Measurements from ENCODE around the gene AHSG. TPM values are rescaled to one million over a fixed set of nuclear protein-coding genes. Genes with fewer than 3 reads are reported as not detected.

The AHSG gene
- total and polyA plus RNA-seq, 2 donors (not counting 1 experiment from before 2014, with no cell fraction given) = not detected

- no peaks in the 10 kb centered on the region for H3K27me3 ChIP-seq (replicated peaks in 1 of 4; ENCODE audit: control extremely low read depth in 1 of 4, control insufficient read depth in 3 of 4, insufficient read depth in 4 of 4, low read length in 3 of 4)
- H3K27ac ChIP-seq (ENCODE audit: low read length in 2 of 2) = no peak overlapping the region
- H3K4me1 ChIP-seq (ENCODE audit: control insufficient read depth in 2 of 2, insufficient read depth in 2 of 2, low read length in 2 of 2) = no peaks in the 10 kb centered on the region
- peaks cover 9% of the 10 kb centered on the region for H3K27me3 Mint-ChIP-seq
- CTCF ChIA-PET = interaction anchor here (0.7 to 4.0 kb wide), 2 partner anchors 18 to 280 kb away, joined by 3 to 24 read pairs; no protein-coding TSS in a partner anchor
- no peak overlapping the region for H3K4me3 Mint-ChIP-seq
- no peaks in the 10 kb centered on the region for H4K20me1 ChIP-seq (ENCODE audit: control insufficient read depth, insufficient read depth, low read length, poor library complexity, severe bottlenecking)
- H3K27ac Mint-ChIP-seq = no peak overlapping the region
- intact Hi-C loops (cut with micrococcal nuclease) = no loop called here
- 88% methylated on average over 5 of the region's 11 CpGs for WGBS (ENCODE audit: insufficient coverage)
- POLR2A ChIA-PET = no interaction called here
- ATAC-seq (ENCODE audit: low read depth) (no peak), DNase-seq (no peak)
- no peaks in the 10 kb centered on the region for H3K9me3 Mint-ChIP-seq (ENCODE audit: insufficient read depth)
- H3K9me3 ChIP-seq (ENCODE audit: control extremely low read depth in 1 of 3, control insufficient read depth in 2 of 3, insufficient read depth in 1 of 3, low read length in 2 of 3) = no peaks in the 10 kb centered on the region
- no peaks in the 10 kb centered on the region for H3K36me3 ChIP-seq (replicated peaks in 1 of 2; ENCODE audit: control extremely low read depth in 1 of 2, control insufficient read depth in 1 of 2, extremely low read depth in 1 of 2, insufficient read depth in 2 of 2, low read length in 1 of 2)
- no peak overlapping the region for H3K4me2 ChIP-seq (replicated peaks; ENCODE audit: low read depth, low read length, poor library complexity, severe bottlenecking)
- no peak overlapping the region for H2AFZ ChIP-seq (ENCODE audit: insufficient read depth, low read depth, low read length, poor library complexity, severe bottlenecking)
- TF ChIP-seq CTCF (IDR thresholded peaks at IDR 0.05) = no peak
- TF ChIP-seq EZH2 (IDR thresholded peaks at IDR 0.05; ENCODE audit: borderline replicate concordance, insufficient read depth, low read depth, low read length, poor library complexity, severe bottlenecking) = no peak
- H3K4me1 Mint-ChIP-seq = no peaks in the 10 kb centered on the region
- no peaks in the 10 kb centered on the region for H3K79me2 ChIP-seq (ENCODE audit: control insufficient read depth, insufficient read depth, low read length)
- H3K9ac ChIP-seq (ENCODE audit: low read length) = no peak overlapping the region
- no peak overlapping the region for H3K4me3 ChIP-seq (ENCODE audit: control extremely low read depth in 1 of 5, extremely low read depth in 1 of 5, insufficient read depth in 1 of 5, low read depth in 2 of 5, low read length in 4 of 5)
Observed at GRCh38 chr3:186598108-186598784, 14.6 kb upstream of the AHSG start.

GRCh38 chr3:186598794-186599141, 14.1 kb upstream of the AHSG start:
- H3K27ac Mint-ChIP-seq = no peak overlapping the region
- Histone ChIP-seq H3K27me3 (replicated peaks in 1 of 4; ENCODE audit: control extremely low read depth in 1 of 4, control insufficient read depth in 3 of 4, insufficient read depth in 4 of 4, low read length in 3 of 4) (no peaks in the 10 kb centered on the region), H3K9ac (ENCODE audit: low read length) (no peak overlapping the region), H2AFZ (ENCODE audit: insufficient read depth, low read depth, low read length, poor library complexity, severe bottlenecking) (no peak overlapping the region), H3K36me3 (replicated peaks in 1 of 2; ENCODE audit: control extremely low read depth in 1 of 2, control insufficient read depth in 1 of 2, extremely low read depth in 1 of 2, insufficient read depth in 2 of 2, low read length in 1 of 2) (no peaks in the 10 kb centered on the region), H3K27ac (ENCODE audit: low read length in 2 of 2) (no peak overlapping the region), H3K4me3 (ENCODE audit: control extremely low read depth in 1 of 5, extremely low read depth in 1 of 5, insufficient read depth in 1 of 5, low read depth in 2 of 5, low read length in 4 of 5) (no peak overlapping the region), H3K9me3 (ENCODE audit: control extremely low read depth in 1 of 3, control insufficient read depth in 2 of 3, insufficient read depth in 1 of 3, low read length in 2 of 3) (no peaks in the 10 kb centered on the region), H3K4me1 (ENCODE audit: control insufficient read depth in 2 of 2, insufficient read depth in 2 of 2, low read length in 2 of 2) (no peaks in the 10 kb centered on the region), H4K20me1 (ENCODE audit: control insufficient read depth, insufficient read depth, low read length, poor library complexity, severe bottlenecking) (no peaks in the 10 kb centered on the region), H3K4me2 (replicated peaks; ENCODE audit: low read depth, low read length, poor library complexity, severe bottlenecking) (no peak overlapping the region), H3K79me2 (ENCODE audit: control insufficient read depth, insufficient read depth, low read length) (no peaks in the 10 kb centered on the region)
- ChIA-PET POLR2A (interaction anchor here (0.7 kb wide), 1 partner anchor 30 kb away, joined by 4 read pairs; no protein-coding TSS in a partner anchor), CTCF (interaction anchor here (4.0 kb wide), 1 partner anchor 17 kb away, joined by 24 read pairs; no protein-coding TSS in a partner anchor)
- no peak overlapping the region for H3K4me3 Mint-ChIP-seq
- ATAC-seq (ENCODE audit: low read depth) (no peak), DNase-seq (no peak)
- TF ChIP-seq EZH2 (IDR thresholded peaks at IDR 0.05; ENCODE audit: borderline replicate concordance, insufficient read depth, low read depth, low read length, poor library complexity, severe bottlenecking) (no peak), CTCF (IDR thresholded peaks at IDR 0.05) (no peak)
- 95% methylated on average over 3 of the region's 4 CpGs for WGBS (ENCODE audit: insufficient coverage)
- H3K4me1 Mint-ChIP-seq = no peaks in the 10 kb centered on the region
- intact Hi-C loops (cut with micrococcal nuclease) = no loop called here
- peaks cover 9% of the 10 kb centered on the region for H3K27me3 Mint-ChIP-seq
- H3K9me3 Mint-ChIP-seq (ENCODE audit: insufficient read depth) = no peaks in the 10 kb centered on the region

All from B cell (primary cell).